ENCODE results near the gene PTPN7. TPM values are rescaled to one million over a fixed set of nuclear protein-coding genes. Genes with fewer than 3 reads are reported as not detected.

PTPN7 gene
- polyA plus RNA-seq, 1 experiment = not detected

- H3K27me3 ChIP-seq (ENCODE audit: control insufficient read depth, insufficient read depth, low read length) = no peaks in the 10 kb centered on the region
- POLR2A ChIA-PET = no interaction called here
- TF ChIP-seq CTCF (IDR thresholded peaks at IDR 0.05; ENCODE audit: low read depth, low read length) = no peak
- H3K27ac ChIP-seq (ENCODE audit: low read depth, low read length) = no peak overlapping the region
- H3K9me3 ChIP-seq (ENCODE audit: control insufficient read depth, insufficient read depth, low read length) = no peaks in the 10 kb centered on the region; the same call in 1 of the 2 replicates
- no peak overlapping the region for H3K4me3 ChIP-seq (ENCODE audit: low read depth, low read length)
- CTCF ChIA-PET = interaction anchor here (0.7 to 3.9 kb wide), 4 partner anchors 9 to 826 kb away, joined by 3 to 43 read pairs (median 3); partner anchors contain the start of gene GPR37L1
- DNase-seq (ENCODE audit: low read depth, low spot score) = no peak
Observed at GRCh38 chr1:202133001-202133400, 27.4 kb downstream of the PTPN7 start.

- Histone ChIP-seq H3K4me3 (ENCODE audit: low read depth, low read length) (no peak overlapping the region), H3K27ac (ENCODE audit: low read depth, low read length) (peak overlapping the region; percentile 31), H3K27me3 (ENCODE audit: control insufficient read depth, insufficient read depth, low read length) (no peaks in the 10 kb centered on the region), H3K9me3 (ENCODE audit: control insufficient read depth, insufficient read depth, low read length) (no peaks in the 10 kb centered on the region; the same call in 1 of the 2 replicates)
- DNase-seq (ENCODE audit: low read depth, low spot score) = no peak
- ChIA-PET POLR2A (interaction anchor here (1.0 kb wide), 1 partner anchor 98 kb away, joined by 3 read pairs; no protein-coding TSS in a partner anchor), CTCF (interaction anchor here (0.6 to 3.9 kb wide), 5 partner anchors 8 to 132 kb away, joined by 3 to 43 read pairs (median 3); partner anchors contain the start of gene GPR37L1)
- no peak for TF ChIP-seq CTCF (IDR thresholded peaks at IDR 0.05; ENCODE audit: low read depth, low read length)
Observed at GRCh38 chr1:202131956-202132821, 28.2 kb downstream of the PTPN7 start.

GRCh38 chr1:202130816-202131522, 29.4 kb downstream of the PTPN7 start:
- peaks cover 6% of the 10 kb centered on the region for H3K27me3 ChIP-seq (ENCODE audit: control insufficient read depth, insufficient read depth, low read length)
- DNase-seq (ENCODE audit: low read depth, low spot score) = no peak
- H3K9me3 ChIP-seq (ENCODE audit: control insufficient read depth, insufficient read depth, low read length) = no peaks in the 10 kb centered on the region; the same call in 1 of the 2 replicates
- POLR2A ChIA-PET = no interaction called here
- CTCF ChIA-PET = interaction anchor here (0.6 to 1.7 kb wide), 5 partner anchors 9 to 131 kb away, joined by 3 to 7 read pairs (median 3); no protein-coding TSS in a partner anchor
- H3K4me3 ChIP-seq (ENCODE audit: low read depth, low read length) = no peak overlapping the region
- no peak for TF ChIP-seq CTCF (IDR thresholded peaks at IDR 0.05; ENCODE audit: low read depth, low read length)
- H3K27ac ChIP-seq (ENCODE audit: low read depth, low read length) = no peak overlapping the region

- DNase-seq (ENCODE audit: low read depth, low spot score) = no peak
- ChIA-PET CTCF (interaction anchor here (0.7 to 0.8 kb wide), 2 partner anchors 11 to 121 kb away, joined by 3 read pairs; no protein-coding TSS in a partner anchor), POLR2A (no interaction called here)
- no peak overlapping the region for H3K4me3 ChIP-seq (ENCODE audit: low read depth, low read length)
- peaks cover 10% of the 10 kb centered on the region for H3K27me3 ChIP-seq (ENCODE audit: control insufficient read depth, insufficient read depth, low read length)
- TF ChIP-seq CTCF (IDR thresholded peaks at IDR 0.05; ENCODE audit: low read depth, low read length) = no peak
- no peak overlapping the region for H3K27ac ChIP-seq (ENCODE audit: low read depth, low read length)
- no peaks in the 10 kb centered on the region; the same call in 1 of the 2 replicates for H3K9me3 ChIP-seq (ENCODE audit: control insufficient read depth, insufficient read depth, low read length)
Observed at GRCh38 chr1:202130297-202130721, 30.1 kb downstream of the PTPN7 start.
